Brain microvascular endothelial cell (primary cell): ENCODE measurements around the gene DIAPH3.

Experiments
- DNase-seq: peaks from one replicate; pipeline ENCODE4 v3.0.0-alpha.2; 2020
- H3K27ac ChIP-seq: fragments of 250-450 bp; sonication (Bioruptor Pico); 2 replicates; pipeline ENCODE4 v1.5.1; 2020; ENCODE audit warnings: mild to moderate bottlenecking, moderate library complexity
- H3K27me3 ChIP-seq: fragments of 250-450 bp; sonication (Bioruptor Pico); replicated peaks from 2 replicates; pipeline ENCODE4 v1.5.1; 2020; ENCODE audit warnings: mild to moderate bottlenecking
- H3K36me3 ChIP-seq: fragments of 250-450 bp; sonication (Bioruptor Pico); replicated peaks from 2 replicates; pipeline ENCODE4 v1.5.1; 2020; ENCODE audit warnings: mild to moderate bottlenecking
- H3K4me3 ChIP-seq: 2 replicates; pipeline ENCODE4 v1.5.1; 2011; ENCODE audit warnings: low read depth, mild to moderate bottlenecking, control low read depth, low read length, moderate library complexity
- CTCF ChIP-seq: IDR thresholded peaks from 2 replicates; pipeline ENCODE4 v1.5.1; 2011; ENCODE audit warnings: low read depth, mild to moderate bottlenecking, moderate library complexity, low read length, control low read depth, inconsistent platforms; ENCODE audit errors: missing control alignments
- in situ Hi-C: cut with HindIII; loops from 2 replicates; pipeline ENCODE4 v1.10.0; 2017; ENCODE audit warnings: low sequenced_read_pairs, low pct_ligation_motif_present

Gene DIAPH3

GRCh38 chr13:60172111-60172510, 8.4 kb upstream of the DIAPH3 start:
- no peak overlapping the region for H3K4me3 ChIP-seq
- H3K27me3 ChIP-seq: no peaks in the 10 kb centered on the region
- DNase-seq: no peak
- TF ChIP-seq CTCF: no peak
- no peaks in the 10 kb centered on the region for H3K36me3 ChIP-seq
- no peak overlapping the region for H3K27ac ChIP-seq
- in situ Hi-C loops: no loop called here

GRCh38 chr13:60170414-60170813, 6.7 kb upstream of the DIAPH3 start:
- Histone ChIP-seq H3K36me3 (no peaks in the 10 kb centered on the region), H3K27me3 (no peaks in the 10 kb centered on the region), H3K27ac (no peak overlapping the region), H3K4me3 (no peak overlapping the region)
- TF ChIP-seq CTCF: no peak
- no peak for DNase-seq
- in situ Hi-C loops: no loop called here

- H3K4me3 ChIP-seq: no peak overlapping the region
- in situ Hi-C loops: no loop called here
- TF ChIP-seq CTCF: no peak
- no peak for DNase-seq
- no peak overlapping the region for H3K27ac ChIP-seq
- H3K27me3 ChIP-seq: no peaks in the 10 kb centered on the region
- no peaks in the 10 kb centered on the region for H3K36me3 ChIP-seq
These were observed 5.7 kb upstream of the DIAPH3 start for GRCh38 chr13:60169239-60170031.

- in situ Hi-C loops: no loop called here
- H3K27me3 ChIP-seq: no peaks in the 10 kb centered on the region
- H3K4me3 ChIP-seq: no peak overlapping the region
- no peak for DNase-seq
- H3K27ac ChIP-seq: no peak overlapping the region
- H3K36me3 ChIP-seq: no peaks in the 10 kb centered on the region
- no peak for TF ChIP-seq CTCF
These were observed 3.4 kb upstream of the DIAPH3 start for GRCh38 chr13:60167121-60167520.

GRCh38 chr13:60165391-60166099, 1.8 kb upstream of the DIAPH3 start:
- Histone ChIP-seq H3K36me3 (no peaks in the 10 kb centered on the region), H3K27me3 (no peaks in the 10 kb centered on the region), H3K4me3 (no peak overlapping the region), H3K27ac (peak overlapping the region; percentile 8)
- in situ Hi-C loops: no loop called here
- no peak for TF ChIP-seq CTCF
- no peak for DNase-seq
